SK-N-SH (cell line): ENCODE measurements around the gene TSPYL4. TPM values are rescaled to one million over a fixed set of nuclear protein-coding genes. Genes with fewer than 3 reads are reported as not detected.

Experiments
- CTCF ChIA-PET: fragments of 300-600, 350-600 bp; formaldehyde crosslinking; extraction: SDS; loops from one replicate; lab custom pipeline; 2021; lab: Yijun Ruan, JAX
- POLR2A ChIA-PET: fragments of 350-600 bp; sonication (Branson Sonifier 250); formaldehyde crosslinking; extraction: SDS; loops from one replicate; lab custom pipeline; 2020; ENCODE audit warnings: antibody characterized with exemption, inconsistent platforms; lab: Yijun Ruan, JAX
- DNase-seq: peaks from one replicate; pipeline ENCODE4 v3.0.0; 2012
- H2AFZ ChIP-seq: fragments of 200-600 bp; sonication (generic); 2 replicates; pipeline ENCODE4 v1.8.1; 2016; ENCODE audit warnings: antibody characterized with exemption, mild to moderate bottlenecking, low read depth
- H3F3A ChIP-seq: fragments of 200-600 bp; sonication (generic); replicated peaks from 2 replicates; pipeline ENCODE3; 2016; ENCODE audit warnings: antibody characterized with exemption, mild to moderate bottlenecking; ENCODE audit not compliant: insufficient read depth
- H3K27ac ChIP-seq, 2 experiments: fragments of 200-500 bp in 1 of 2; fragments of 200-600 bp in 1 of 2; sonication (Bioruptor generic) in 1 of 2; sonication (generic), shearing (Covaris generic) in 1 of 2; 2 replicates each; pipeline versions ENCODE4 v1.5.1 to v1.6.1; 2014 to 2016; ENCODE audit warnings: low read depth in 2 of 2, inconsistent platforms in 1 of 2, low read length in 1 of 2, mild to moderate bottlenecking in 1 of 2, mixed read lengths in 1 of 2
- H3K27me3 ChIP-seq: fragments of 200-600 bp; sonication (generic), shearing (Covaris generic); 2 replicates; pipeline ENCODE4 v1.6.1; 2016; ENCODE audit warnings: mixed run types; ENCODE audit not compliant: insufficient read depth
- H3K36me3 ChIP-seq, 2 experiments: fragments of 200-500 bp in 1 of 2; fragments of 200-600 bp in 1 of 2; sonication (Bioruptor generic) in 1 of 2; sonication (generic) in 1 of 2; replicated peaks in 1 of 2; 2 replicates each; pipeline versions ENCODE3 to v1.5.1; 2014 to 2016; ENCODE audit warnings: low read length in 1 of 2, mild to moderate bottlenecking in 1 of 2; ENCODE audit not compliant: insufficient read depth in 2 of 2, control insufficient read depth in 1 of 2
- H3K4me1 ChIP-seq, 2 experiments: fragments of 200-500 bp in 1 of 2; fragments of 200-600 bp in 1 of 2; sonication (Bioruptor generic) in 1 of 2; sonication (generic), shearing (Covaris generic) in 1 of 2; 2 replicates each; pipeline versions ENCODE4 v1.5.1 to v1.6.1; 2014 to 2016; ENCODE audit warnings: low read depth in 1 of 2, low read length in 1 of 2, mixed run types in 1 of 2; ENCODE audit not compliant: insufficient read depth in 2 of 2, control insufficient read depth in 1 of 2
- H3K4me2 ChIP-seq: fragments of 200-600 bp; sonication (generic), shearing (Covaris generic); 2 replicates; pipeline ENCODE4 v1.6.1; 2017; ENCODE audit warnings: mixed run types
- H3K4me3 ChIP-seq, 2 experiments: fragments of 200-500 bp in 1 of 2; fragments of 200-600 bp in 1 of 2; sonication (Bioruptor generic) in 1 of 2; sonication (generic), shearing (Covaris generic) in 1 of 2; 2 replicates each; pipeline versions ENCODE4 v1.5.1 to v1.8.1; 2014 to 2016; ENCODE audit warnings: low read depth in 2 of 2, inconsistent platforms in 1 of 2, low read length in 1 of 2, mild to moderate bottlenecking in 1 of 2, mixed read lengths in 1 of 2, moderate library complexity in 1 of 2
- H3K79me2 ChIP-seq: fragments of 200-600 bp; sonication (generic); 2 replicates; pipeline ENCODE4 v1.8.1; 2017; ENCODE audit warnings: mild to moderate bottlenecking; ENCODE audit not compliant: insufficient read depth
- H3K9ac ChIP-seq: fragments of 200-600 bp; sonication (generic); 2 replicates; pipeline ENCODE4 v1.6.1; 2017; ENCODE audit warnings: mixed run types
- H3K9me2 ChIP-seq: fragments of 200-600 bp; sonication (generic); 2 replicates; pipeline ENCODE4 v1.6.1; 2017; ENCODE audit warnings: mixed run types
- H3K9me3 ChIP-seq: fragments of 200-600 bp; sonication (generic); 2 replicates; pipeline ENCODE4 v1.6.1; 2017; ENCODE audit warnings: mixed run types, mild to moderate bottlenecking, moderate library complexity
- H4K20me1 ChIP-seq: fragments of 200-600 bp; sonication (generic); 2 replicates; pipeline ENCODE4 v1.6.1; 2017; ENCODE audit warnings: mild to moderate bottlenecking, mixed run types; ENCODE audit not compliant: insufficient read depth
- CHD2 ChIP-seq: fragments of 150-350 bp; IDR thresholded peaks from 2 replicates; pipeline ENCODE4 v1.6.1; 2018; ENCODE audit warnings: low read length; ENCODE audit not compliant: partially characterized antibody
- EP300 ChIP-seq, 2 experiments: IDR thresholded peaks; 2 replicates each; pipeline versions ENCODE4 v1.4.0 to v1.6.1; 2012; ENCODE audit warnings: borderline replicate concordance in 1 of 2, low read depth in 1 of 2, low read length in 1 of 2
- EZH2phosphoT487 ChIP-seq: fragments of 200-600 bp; sonication (generic); IDR thresholded peaks from 2 replicates; pipeline ENCODE4 v1.6.1; 2017; ENCODE audit warnings: low read depth, mixed run types, mild to moderate bottlenecking, antibody characterized with exemption, moderate library complexity, borderline replicate concordance
- FOXJ3 ChIP-seq: sonication (generic); formaldehyde crosslinking; IDR thresholded peaks from 2 replicates; pipeline ENCODE4 v1.5.1; 2020; ENCODE audit warnings: mild to moderate bottlenecking, missing genetic modification reagents
- FOXM1 ChIP-seq: IDR thresholded peaks from 2 replicates; pipeline ENCODE4 v1.4.0; 2012; ENCODE audit warnings: low read depth, mild to moderate bottlenecking
- JUND ChIP-seq: IDR thresholded peaks from 2 replicates; pipeline ENCODE4 v1.4.0; 2012
- MXI1 ChIP-seq: IDR thresholded peaks from 2 replicates; pipeline ENCODE4 v1.6.1; 2012; ENCODE audit warnings: mild to moderate bottlenecking, low read depth, low read length, improper control_type of control experiment
- NFIC ChIP-seq: IDR thresholded peaks from 2 replicates; pipeline ENCODE4 v1.4.0; 2012; ENCODE audit warnings: borderline replicate concordance
- RCOR1 ChIP-seq: fragments of 150-350 bp; IDR thresholded peaks from 2 replicates; pipeline ENCODE4 v1.6.1; 2017; ENCODE audit warnings: antibody characterized with exemption, low read length
- RFX5 ChIP-seq: IDR thresholded peaks from 2 replicates; pipeline ENCODE4 v1.6.1; 2012; ENCODE audit warnings: mild to moderate bottlenecking, improper control_type of control experiment, low read length
- RXRA ChIP-seq: IDR thresholded peaks from 2 replicates; pipeline ENCODE4 v1.4.0; 2012; ENCODE audit warnings: low read depth, mild to moderate bottlenecking, borderline replicate concordance
- SMC3 ChIP-seq: IDR thresholded peaks from 2 replicates; pipeline ENCODE4 v1.6.1; 2012; ENCODE audit warnings: low read depth, low read length, improper control_type of control experiment
- TAF1 ChIP-seq: IDR thresholded peaks from 2 replicates; pipeline ENCODE4 v1.6.1; 2012; ENCODE audit warnings: low read depth, mild to moderate bottlenecking, low read length, moderate library complexity, borderline replicate concordance
- TCF12 ChIP-seq: IDR thresholded peaks from 2 replicates; pipeline ENCODE4 v1.4.0; 2012
- TEAD4 ChIP-seq: IDR thresholded peaks from 2 replicates; pipeline ENCODE4 v1.4.0; 2012; ENCODE audit warnings: mild to moderate bottlenecking, borderline replicate concordance; ENCODE audit not compliant: insufficient read depth
- YY1 ChIP-seq: IDR thresholded peaks from 2 replicates; pipeline ENCODE4 v1.4.0; 2012; ENCODE audit warnings: low read depth, mild to moderate bottlenecking
- WGBS: methylation state at CpG from one replicate; pipeline ENCODE4 v1.1.6; 2017; ENCODE audit warnings: low lambda C conversion rate; 5-methylcytosine and 5-hydroxymethylcytosine counted together
- polyA plus RNA-seq, 3 experiments: library from polyadenylated mRNA; depleted of rRNA; stranded (reverse); fragments of >200 nt; gene quantifications; 2 replicates each; pipeline ENCODE4 v1.2.3, GENCODE V29; 2012
- TF ChIP-seq, protein P1 (sequence below): IDR thresholded peaks from 2 replicates; pipeline ENCODE4 v1.4.0; 2012; ENCODE audit warnings: low read depth, borderline replicate concordance
- TF ChIP-seq, protein P2 (sequence below): IDR thresholded peaks from 2 replicates; pipeline ENCODE4 v1.4.0; 2012; ENCODE audit warnings: low read depth
- TF ChIP-seq, protein P3 (sequence below): IDR thresholded peaks from 2 replicates; pipeline ENCODE4 v1.6.1; 2012; ENCODE audit warnings: mild to moderate bottlenecking, low read depth, low read length, moderate library complexity
- TF ChIP-seq, protein P4 (sequence below): IDR thresholded peaks from 2 replicates; pipeline ENCODE4 v1.4.0; 2012; ENCODE audit warnings: low read depth, borderline replicate concordance

Gene TSPYL4
- polyA plus RNA-seq, 1 of the 3 experiments (the other 2 are of a cell fraction) = 29.1 TPM

DNA sequence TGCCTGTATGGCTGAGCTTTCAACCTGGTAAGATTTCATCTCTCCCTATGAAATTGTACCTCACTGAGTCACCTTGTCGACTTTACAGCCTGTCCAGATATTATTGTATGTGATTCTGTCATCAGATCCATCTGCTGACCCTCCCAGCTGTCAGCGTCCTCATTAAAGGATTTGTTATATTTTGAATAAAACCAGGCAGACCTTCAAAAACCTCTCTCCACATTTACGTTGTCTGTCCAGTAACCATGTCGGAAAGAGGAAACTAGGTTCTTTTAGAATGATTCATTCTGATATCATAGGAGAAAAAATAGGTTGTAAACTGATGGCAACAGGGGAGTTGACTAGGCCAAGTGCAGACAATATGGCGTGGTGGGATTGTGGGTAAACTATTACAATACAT is 38.5 kb downstream of the TSPYL4 start:
- TF ChIP-seq, protein P1, sequence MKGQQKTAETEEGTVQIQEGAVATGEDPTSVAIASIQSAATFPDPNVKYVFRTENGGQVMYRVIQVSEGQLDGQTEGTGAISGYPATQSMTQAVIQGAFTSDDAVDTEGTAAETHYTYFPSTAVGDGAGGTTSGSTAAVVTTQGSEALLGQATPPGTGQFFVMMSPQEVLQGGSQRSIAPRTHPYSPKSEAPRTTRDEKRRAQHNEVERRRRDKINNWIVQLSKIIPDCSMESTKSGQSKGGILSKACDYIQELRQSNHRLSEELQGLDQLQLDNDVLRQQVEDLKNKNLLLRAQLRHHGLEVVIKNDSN = no peak
- TF ChIP-seq CHD2 = no peak
- no peak for TF ChIP-seq RXRA
- TF ChIP-seq TEAD4 = no peak
- TF ChIP-seq SMC3 = no peak
- no peaks in the 10 kb centered on the region for H4K20me1 ChIP-seq
- no peak overlapping the region for H3K4me2 ChIP-seq
- H3K27me3 ChIP-seq = no peaks in the 10 kb centered on the region
- WGBS = 89% methylated on average over 5 of the region's 5 CpGs
- no peak overlapping the region for H3K4me3 ChIP-seq
- DNase-seq = no peak
- no peak overlapping the region for H3K27ac ChIP-seq
- peaks cover 5 to 18% of the 10 kb centered on the region in 2 experiments; a peak in 2 of 4 replicates for H3K4me1 ChIP-seq
- H3K79me2 ChIP-seq = no peaks in the 10 kb centered on the region
- ChIA-PET CTCF (interaction anchor here (1.0 to 1.3 kb wide), 3 partner anchors 72 to 356 kb away, joined by 3 read pairs; partner anchors contain the start of gene RWDD1), POLR2A (no interaction called here)
- peaks cover 13% of the 10 kb centered on the region for H3F3A ChIP-seq
- no peaks in the 10 kb centered on the region for H3K9me2 ChIP-seq
- no peaks in the 10 kb centered on the region for H3K36me3 ChIP-seq
- no peak overlapping the region for H3K9ac ChIP-seq
- H2AFZ ChIP-seq = no peak overlapping the region
- no peaks in the 10 kb centered on the region for H3K9me3 ChIP-seq

DNA sequence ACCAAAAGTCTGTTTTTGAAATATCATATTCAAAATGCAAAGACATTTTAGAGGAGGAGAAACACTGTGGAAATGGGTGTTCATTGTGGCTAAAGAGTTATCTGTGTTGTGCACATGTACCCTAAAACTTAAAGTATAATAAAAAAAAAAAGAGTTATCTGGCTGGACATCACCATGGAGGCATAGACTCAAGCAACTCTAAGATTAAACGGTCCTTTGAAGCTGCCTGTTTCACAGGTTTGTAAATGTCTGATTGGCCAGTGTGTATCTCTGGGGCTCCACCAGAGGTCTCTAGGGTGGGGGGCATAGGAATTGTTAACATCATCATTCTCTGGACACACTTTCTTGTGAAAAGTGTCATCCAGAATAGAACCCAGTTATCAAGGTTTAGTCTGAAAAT is 39.2 kb downstream of the TSPYL4 start:
- H3F3A ChIP-seq = peaks cover 13% of the 10 kb centered on the region
- no peak overlapping the region for H3K9ac ChIP-seq
- no peak overlapping the region for H3K4me3 ChIP-seq
- WGBS = 65% methylated on average over 1 of the region's 1 CpG
- DNase-seq = no peak
- ChIA-PET POLR2A (no interaction called here), CTCF (interaction anchor here (1.0 to 1.3 kb wide), 3 partner anchors 73 to 357 kb away, joined by 3 read pairs; partner anchors contain the start of gene RWDD1)
- H3K79me2 ChIP-seq = no peaks in the 10 kb centered on the region
- H3K9me2 ChIP-seq = no peaks in the 10 kb centered on the region
- H3K4me1 ChIP-seq = peaks cover 5 to 16% of the 10 kb centered on the region in 2 experiments; a peak in 2 of 4 replicates
- no peaks in the 10 kb centered on the region for H4K20me1 ChIP-seq
- H2AFZ ChIP-seq = no peak overlapping the region
- no peaks in the 10 kb centered on the region for H3K36me3 ChIP-seq
- no peaks in the 10 kb centered on the region for H3K9me3 ChIP-seq
- no peak overlapping the region for H3K27ac ChIP-seq
- H3K27me3 ChIP-seq = no peaks in the 10 kb centered on the region
- no peak overlapping the region for H3K4me2 ChIP-seq
- TF ChIP-seq CHD2 (no peak), FOXJ3 (CRISPR knock-in tag) (no peak), RXRA (no peak), YY1 (no peak), MXI1 (no peak), TCF12 (no peak), FOXM1 (no peak), TAF1 (no peak), EZH2phosphoT487 (no peak), RCOR1 (no peak), NFIC (no peak), RFX5 (no peak), JUND (no peak), EP300 (IDR thresholded peaks at IDR 0.05; ENCODE audit: borderline replicate concordance in 1 of 2, low read depth in 1 of 2, low read length in 1 of 2) (no peak)
- TF ChIP-seq, protein P2, sequence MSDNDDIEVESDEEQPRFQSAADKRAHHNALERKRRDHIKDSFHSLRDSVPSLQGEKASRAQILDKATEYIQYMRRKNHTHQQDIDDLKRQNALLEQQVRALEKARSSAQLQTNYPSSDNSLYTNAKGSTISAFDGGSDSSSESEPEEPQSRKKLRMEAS = no peak
- TF ChIP-seq, protein P3, sequence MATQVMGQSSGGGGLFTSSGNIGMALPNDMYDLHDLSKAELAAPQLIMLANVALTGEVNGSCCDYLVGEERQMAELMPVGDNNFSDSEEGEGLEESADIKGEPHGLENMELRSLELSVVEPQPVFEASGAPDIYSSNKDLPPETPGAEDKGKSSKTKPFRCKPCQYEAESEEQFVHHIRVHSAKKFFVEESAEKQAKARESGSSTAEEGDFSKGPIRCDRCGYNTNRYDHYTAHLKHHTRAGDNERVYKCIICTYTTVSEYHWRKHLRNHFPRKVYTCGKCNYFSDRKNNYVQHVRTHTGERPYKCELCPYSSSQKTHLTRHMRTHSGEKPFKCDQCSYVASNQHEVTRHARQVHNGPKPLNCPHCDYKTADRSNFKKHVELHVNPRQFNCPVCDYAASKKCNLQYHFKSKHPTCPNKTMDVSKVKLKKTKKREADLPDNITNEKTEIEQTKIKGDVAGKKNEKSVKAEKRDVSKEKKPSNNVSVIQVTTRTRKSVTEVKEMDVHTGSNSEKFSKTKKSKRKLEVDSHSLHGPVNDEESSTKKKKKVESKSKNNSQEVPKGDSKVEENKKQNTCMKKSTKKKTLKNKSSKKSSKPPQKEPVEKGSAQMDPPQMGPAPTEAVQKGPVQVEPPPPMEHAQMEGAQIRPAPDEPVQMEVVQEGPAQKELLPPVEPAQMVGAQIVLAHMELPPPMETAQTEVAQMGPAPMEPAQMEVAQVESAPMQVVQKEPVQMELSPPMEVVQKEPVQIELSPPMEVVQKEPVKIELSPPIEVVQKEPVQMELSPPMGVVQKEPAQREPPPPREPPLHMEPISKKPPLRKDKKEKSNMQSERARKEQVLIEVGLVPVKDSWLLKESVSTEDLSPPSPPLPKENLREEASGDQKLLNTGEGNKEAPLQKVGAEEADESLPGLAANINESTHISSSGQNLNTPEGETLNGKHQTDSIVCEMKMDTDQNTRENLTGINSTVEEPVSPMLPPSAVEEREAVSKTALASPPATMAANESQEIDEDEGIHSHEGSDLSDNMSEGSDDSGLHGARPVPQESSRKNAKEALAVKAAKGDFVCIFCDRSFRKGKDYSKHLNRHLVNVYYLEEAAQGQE = no peak
- TF ChIP-seq, protein P4, sequence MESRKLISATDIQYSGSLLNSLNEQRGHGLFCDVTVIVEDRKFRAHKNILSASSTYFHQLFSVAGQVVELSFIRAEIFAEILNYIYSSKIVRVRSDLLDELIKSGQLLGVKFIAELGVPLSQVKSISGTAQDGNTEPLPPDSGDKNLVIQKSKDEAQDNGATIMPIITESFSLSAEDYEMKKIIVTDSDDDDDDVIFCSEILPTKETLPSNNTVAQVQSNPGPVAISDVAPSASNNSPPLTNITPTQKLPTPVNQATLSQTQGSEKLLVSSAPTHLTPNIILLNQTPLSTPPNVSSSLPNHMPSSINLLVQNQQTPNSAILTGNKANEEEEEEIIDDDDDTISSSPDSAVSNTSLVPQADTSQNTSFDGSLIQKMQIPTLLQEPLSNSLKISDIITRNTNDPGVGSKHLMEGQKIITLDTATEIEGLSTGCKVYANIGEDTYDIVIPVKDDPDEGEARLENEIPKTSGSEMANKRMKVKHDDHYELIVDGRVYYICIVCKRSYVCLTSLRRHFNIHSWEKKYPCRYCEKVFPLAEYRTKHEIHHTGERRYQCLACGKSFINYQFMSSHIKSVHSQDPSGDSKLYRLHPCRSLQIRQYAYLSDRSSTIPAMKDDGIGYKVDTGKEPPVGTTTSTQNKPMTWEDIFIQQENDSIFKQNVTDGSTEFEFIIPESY = no peak
- TF ChIP-seq, protein P1 = no peak
